Vagina (tissue), 2 donors: Measurements from ENCODE around the gene ELMO2.

ENCODE experiments used
- CTCF ChIP-seq, 3 experiments: fragments of 450-650 bp in 2 of 3; fragments of 200-600 bp in 1 of 3; sonication (generic) in 1 of 3; IDR thresholded peaks; one replicate each; pipeline ENCODE4 v1.5.1; 2017 to 2019; ENCODE audit warnings: antibody characterized with exemption in 3 of 3, mild to moderate bottlenecking in 2 of 3, moderate library complexity in 2 of 3
- POLR2A ChIP-seq, 2 donors: fragments of 450-650 bp; IDR thresholded peaks; one replicate each; pipeline ENCODE4 v1.6.1; 2017; ENCODE audit warnings: antibody characterized with exemption in 2 of 2, mild to moderate bottlenecking in 2 of 2, moderate library complexity in 2 of 2
- POLR2AphosphoS5 ChIP-seq, 2 donors: sonication (generic); formaldehyde crosslinking; IDR thresholded peaks; one replicate each; pipeline ENCODE4 v1.9.0; 2017; ENCODE audit warnings: antibody characterized with exemption in 2 of 2, mild to moderate bottlenecking in 2 of 2, low read depth in 1 of 2; ENCODE audit not compliant: insufficient read depth in 1 of 2

DNA sequence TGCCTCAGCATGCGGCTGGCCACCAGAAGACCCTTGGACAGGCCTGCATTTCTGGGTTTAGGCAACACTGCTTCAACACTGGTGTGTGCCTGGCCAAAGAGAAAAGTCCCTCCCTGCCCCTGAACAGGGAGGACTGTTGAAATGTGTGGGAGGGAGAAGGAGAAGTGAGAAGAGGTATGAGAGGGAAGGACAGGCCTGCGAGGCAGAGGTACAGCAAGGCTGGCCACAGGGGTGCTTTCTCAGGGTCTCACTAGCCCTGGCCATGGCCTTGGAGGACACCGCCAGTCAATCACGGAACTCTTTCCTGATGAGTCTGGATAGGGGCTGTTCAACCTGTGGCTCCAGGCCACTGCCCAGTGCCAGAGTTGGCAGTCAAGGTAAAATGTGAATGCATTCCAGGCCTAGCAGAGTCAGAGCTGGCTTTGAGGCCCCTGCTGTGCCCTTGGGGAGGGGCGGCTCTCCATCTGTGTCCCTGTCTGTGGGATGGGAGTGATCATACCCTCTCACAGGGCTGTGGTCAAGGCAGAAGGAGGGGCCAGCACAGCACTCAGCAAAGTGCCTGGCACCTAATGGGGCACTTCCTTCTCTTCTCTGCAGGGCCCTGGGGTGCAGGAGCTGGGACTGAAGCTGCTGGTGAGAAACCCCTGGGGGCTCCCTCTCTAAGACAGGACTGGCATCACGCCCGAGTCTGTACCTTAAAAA lies 54.9 kb downstream of the ELMO2 start:
- no peak for TF ChIP-seq CTCF (IDR thresholded peaks at IDR 0.05)
- TF ChIP-seq POLR2A (IDR thresholded peaks at IDR 0.05), result no peak
- TF ChIP-seq POLR2AphosphoS5 (IDR thresholded peaks at IDR 0.05; ENCODE audit: insufficient read depth in 1 of 2, low read depth in 1 of 2), result no peak
